Measurements from ENCODE around the gene RGS10. TPM values are rescaled to one million over a fixed set of nuclear protein-coding genes. Genes with fewer than 3 reads are reported as not detected.

The RGS10 gene
- total and polyA plus RNA-seq, 7 donors = 4.2 to 28.4 (median 9.5) TPM

GRCh38 chr10:119494236-119495020 lies 48.1 kb downstream of the RGS10 start:
- DNase-seq (no peak), ATAC-seq (peak in 1 of 4 donors; percentile 37)
- H3K27ac ChIP-seq = no peak overlapping the region
- H3K9me3 ChIP-seq = no peaks in the 10 kb centered on the region
- H3K4me3 ChIP-seq = no peak overlapping the region
- TF ChIP-seq CTCF (IDR thresholded peaks at IDR 0.05) = no peak
- H3K4me1 ChIP-seq = no peaks in the 10 kb centered on the region
- H3K36me3 ChIP-seq (ENCODE audit: insufficient read depth in 1 of 2, low read depth in 1 of 2) = no peaks in the 10 kb centered on the region
- 65 to 70% (median 68%) methylated on average over 6 of the region's 6 CpGs for WGBS, 3 donors
- no peaks in the 10 kb centered on the region for H3K27me3 ChIP-seq (ENCODE audit: insufficient read depth in 3 of 3, low read length in 2 of 3)
- intact Hi-C loops (cut with DNase I) = no loop called here

GRCh38 chr10:119493155-119493554 lies 49.4 kb downstream of the RGS10 start:
- Histone ChIP-seq H3K27ac (no peak overlapping the region), H3K27me3 (ENCODE audit: insufficient read depth in 3 of 3, low read length in 2 of 3) (no peaks in the 10 kb centered on the region)

DNA sequence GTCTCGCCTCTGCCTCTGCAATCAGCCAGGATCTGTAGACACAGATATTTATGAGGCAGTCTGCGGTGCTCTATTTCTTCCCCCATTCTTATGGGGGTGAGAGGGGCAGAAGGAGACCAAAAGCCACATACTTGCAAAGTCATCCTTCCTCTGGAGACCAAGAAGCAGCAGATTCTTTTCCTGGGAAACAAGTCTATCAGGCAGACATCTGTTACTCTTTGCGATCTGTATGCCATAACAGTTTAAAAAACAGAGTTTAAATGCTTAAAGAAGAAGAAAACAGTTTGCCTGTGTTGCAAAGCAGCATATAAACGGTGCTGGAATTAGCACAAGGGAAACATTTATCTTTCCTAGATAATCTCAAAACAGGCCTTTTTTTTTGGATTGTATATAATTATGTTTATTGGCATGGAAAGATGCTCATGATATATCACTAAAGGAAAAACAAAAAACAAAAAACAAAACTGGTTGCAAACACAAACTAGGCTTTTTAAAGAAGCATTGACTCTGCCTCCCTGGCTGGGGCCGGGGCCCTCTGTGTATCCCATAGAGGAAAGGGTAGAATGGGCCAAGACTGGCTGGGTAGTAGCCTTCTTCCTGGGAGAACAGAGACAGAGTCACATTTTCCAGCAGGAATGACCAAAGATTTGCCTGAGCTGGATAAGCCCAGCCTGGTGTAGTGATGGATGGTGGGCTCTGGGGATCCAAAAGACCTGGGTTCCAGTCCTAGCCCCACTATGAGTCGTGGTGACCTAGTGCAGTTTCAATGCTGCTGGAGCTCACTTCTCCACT lies 50.4 kb downstream of the RGS10 start:
- WGBS, 3 donors = 68 to 77% (median 75%) methylated on average over 6 of the region's 6 CpGs
- H3K36me3 ChIP-seq (ENCODE audit: insufficient read depth in 1 of 2, low read depth in 1 of 2) = no peaks in the 10 kb centered on the region
- no peaks in the 10 kb centered on the region for H3K9me3 ChIP-seq
- intact Hi-C loops (cut with DNase I) = no loop called here
- H3K4me1 ChIP-seq = no peaks in the 10 kb centered on the region
- H3K4me3 ChIP-seq = no peak overlapping the region
- no peak overlapping the region for H3K27ac ChIP-seq
- no peak for TF ChIP-seq CTCF (IDR thresholded peaks at IDR 0.05)
- ATAC-seq = no peak
- no peak for DNase-seq
- no peaks in the 10 kb centered on the region for H3K27me3 ChIP-seq (ENCODE audit: insufficient read depth in 3 of 3, low read length in 2 of 3)

More at GRCh38 chr10:119493155-119493554, 49.4 kb downstream of the RGS10 start:
- WGBS, 3 donors = 70 to 80% (median 73%) methylated on average over 11 of the region's 11 CpGs
- intact Hi-C loops (cut with DNase I) = no loop called here
- Histone ChIP-seq H3K36me3 (ENCODE audit: insufficient read depth in 1 of 2, low read depth in 1 of 2) (no peaks in the 10 kb centered on the region), H3K9me3 (no peaks in the 10 kb centered on the region), H3K4me3 (no peak overlapping the region), H3K4me1 (no peaks in the 10 kb centered on the region)
- TF ChIP-seq CTCF (IDR thresholded peaks at IDR 0.05) = no peak
- no peak for DNase-seq
- no peak for ATAC-seq

GRCh38 chr10:119489991-119490326 lies 52.6 kb downstream of the RGS10 start:
- peak overlapping the region; percentile 32 for H3K4me3 ChIP-seq
- 58 to 60% (median 60%) methylated on average over 5 of the region's 5 CpGs for WGBS, 3 donors
- H3K27me3 ChIP-seq (ENCODE audit: insufficient read depth in 3 of 3, low read length in 2 of 3) = no peaks in the 10 kb centered on the region
- TF ChIP-seq CTCF (IDR thresholded peaks at IDR 0.05) = no peak
- H3K36me3 ChIP-seq (ENCODE audit: insufficient read depth in 1 of 2, low read depth in 1 of 2) = no peaks in the 10 kb centered on the region
- intact Hi-C loops (cut with DNase I) = no loop called here
- H3K27ac ChIP-seq = no peak overlapping the region
- H3K9me3 ChIP-seq = no peaks in the 10 kb centered on the region
- DNase-seq (no peak), ATAC-seq (no peak)
- H3K4me1 ChIP-seq = no peaks in the 10 kb centered on the region

All from psoas muscle (tissue), 8 donors.